Measurements from ENCODE around the gene RAP1A. TPM values are rescaled to one million over a fixed set of nuclear protein-coding genes. Genes with fewer than 3 reads are reported as not detected.
"Not testable (repeated sequence)": the region's sequence is repeated elsewhere in the genome, so short reads cannot be mapped to it uniquely, and the experiment has no call there.

RAP1A gene
- total RNA-seq, 1 donor from 2014 or later: 43.0 TPM

GRCh38 chr1:111738133-111738435, 118.5 kb downstream of the RAP1A start:
- no peak for DNase-seq

- peak; percentile 95 for DNase-seq
Measured at GRCh38 chr1:111738436-111739193, 119.0 kb downstream of the RAP1A start.

GRCh38 chr1:111739194-111739924, 119.8 kb downstream of the RAP1A start, which contains the start of gene INKA2:
Gene INKA2 (minus strand): TSS chr1:111739395. CDS start chr1:111739242, 153 bp downstream.
- DNase-seq: peak; percentile 95

GRCh38 chr1:111739925-111740765, 120.6 kb downstream of the RAP1A start:
- DNase-seq: peak; percentile 72

- DNase-seq: not testable (repeated sequence)
Measured at GRCh38 chr1:111742292-111742691, 122.7 kb downstream of the RAP1A start.

GRCh38 chr1:111742938-111743549, 123.5 kb downstream of the RAP1A start:
- no peak for DNase-seq

- no peak for DNase-seq
Measured at GRCh38 chr1:111743679-111744101, 124.1 kb downstream of the RAP1A start.

- peak; percentile 80 for DNase-seq
Measured at GRCh38 chr1:111745675-111746613, 126.4 kb downstream of the RAP1A start.

- DNase-seq: no peak
Measured at GRCh38 chr1:111746614-111746999, 127.0 kb downstream of the RAP1A start.

GRCh38 chr1:111747282-111747734, 127.7 kb downstream of the RAP1A start:
- DNase-seq: peak; percentile 70

GRCh38 chr1:111747947-111748346, 128.4 kb downstream of the RAP1A start:
- DNase-seq: no peak

GRCh38 chr1:111749628-111750027, 130.0 kb downstream of the RAP1A start:
- no peak for DNase-seq

GRCh38 chr1:111750856-111751255, 131.3 kb downstream of the RAP1A start:
- DNase-seq: no peak

GRCh38 chr1:111751906-111752575, 132.5 kb downstream of the RAP1A start:
- no peak for DNase-seq

- peak; percentile 80 for DNase-seq
Measured at GRCh38 chr1:111754984-111755330, 135.4 kb downstream of the RAP1A start.

- peak; percentile 99 for DNase-seq
Measured at GRCh38 chr1:111755331-111756123, 135.9 kb downstream of the RAP1A start, which contains the start of gene DDX20. Gene DDX20 (plus strand): TSS chr1:111755901. CDS start chr1:111755925, 24 bp downstream.

GRCh38 chr1:111756124-111756513, 136.5 kb downstream of the RAP1A start:
- DNase-seq: no peak

- DNase-seq: no peak
Measured at GRCh38 chr1:111758373-111758772, 138.8 kb downstream of the RAP1A start.

- no peak for DNase-seq
Measured at GRCh38 chr1:111761717-111762116, 142.1 kb downstream of the RAP1A start.

- no peak for DNase-seq
Measured at GRCh38 chr1:111762332-111762731, 142.7 kb downstream of the RAP1A start.
